ENCODE results near the gene AGAP3. TPM values are rescaled to one million over a fixed set of nuclear protein-coding genes. Genes with fewer than 3 reads are reported as not detected.

The AGAP3 gene
- total RNA-seq, 1 experiment from 2014 or later: 115 TPM

DNA sequence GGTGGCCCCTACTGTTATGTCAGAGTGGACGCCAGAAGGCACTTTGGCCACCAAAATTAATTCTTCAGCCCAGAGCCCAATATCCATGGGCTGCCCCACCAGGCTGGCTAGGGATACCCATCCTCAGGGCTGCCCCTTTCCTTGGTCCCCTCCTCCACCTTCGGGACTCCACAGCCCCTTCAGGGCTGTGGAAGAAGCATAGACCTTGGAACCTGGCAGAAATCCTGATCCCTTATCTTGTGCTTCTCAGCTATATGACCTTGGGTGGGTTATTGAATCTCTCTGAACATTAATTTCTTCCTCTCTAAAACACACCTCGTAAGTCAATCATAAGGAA lies 2.5 kb upstream of the AGAP3 start:
- Histone ChIP-seq H3K4me3 (ENCODE audit: low read depth, low read length, poor library complexity, severe bottlenecking) (peak overlapping the region; percentile 99), H3K27ac (ENCODE audit: low read depth, low read length, poor library complexity, severe bottlenecking) (no peak overlapping the region), H3K36me3 (ENCODE audit: insufficient read depth, low read length, poor library complexity, severe bottlenecking) (peaks cover 4% of the 10 kb centered on the region), H3K9me3 (ENCODE audit: low read depth, low read length, poor library complexity, severe bottlenecking) (no peaks in the 10 kb centered on the region), H3K4me1 (ENCODE audit: insufficient read depth, low read length, poor library complexity, severe bottlenecking) (peaks cover 52% of the 10 kb centered on the region), H3K27me3 (replicated peaks; ENCODE audit: insufficient read depth, low read depth, low read length, poor library complexity) (no peaks in the 10 kb centered on the region)
- POLR2A ChIA-PET (ENCODE audit: low non-redundant PET): no interaction called here
- BruUV-seq (replicated peaks): no TSS peak
- no peak for DNase-seq (ENCODE audit: low spot score)
- intact Hi-C loops (cut with micrococcal nuclease; ENCODE audit: unreplicated experiment): no loop called here
- TF ChIP-seq, protein P1, sequence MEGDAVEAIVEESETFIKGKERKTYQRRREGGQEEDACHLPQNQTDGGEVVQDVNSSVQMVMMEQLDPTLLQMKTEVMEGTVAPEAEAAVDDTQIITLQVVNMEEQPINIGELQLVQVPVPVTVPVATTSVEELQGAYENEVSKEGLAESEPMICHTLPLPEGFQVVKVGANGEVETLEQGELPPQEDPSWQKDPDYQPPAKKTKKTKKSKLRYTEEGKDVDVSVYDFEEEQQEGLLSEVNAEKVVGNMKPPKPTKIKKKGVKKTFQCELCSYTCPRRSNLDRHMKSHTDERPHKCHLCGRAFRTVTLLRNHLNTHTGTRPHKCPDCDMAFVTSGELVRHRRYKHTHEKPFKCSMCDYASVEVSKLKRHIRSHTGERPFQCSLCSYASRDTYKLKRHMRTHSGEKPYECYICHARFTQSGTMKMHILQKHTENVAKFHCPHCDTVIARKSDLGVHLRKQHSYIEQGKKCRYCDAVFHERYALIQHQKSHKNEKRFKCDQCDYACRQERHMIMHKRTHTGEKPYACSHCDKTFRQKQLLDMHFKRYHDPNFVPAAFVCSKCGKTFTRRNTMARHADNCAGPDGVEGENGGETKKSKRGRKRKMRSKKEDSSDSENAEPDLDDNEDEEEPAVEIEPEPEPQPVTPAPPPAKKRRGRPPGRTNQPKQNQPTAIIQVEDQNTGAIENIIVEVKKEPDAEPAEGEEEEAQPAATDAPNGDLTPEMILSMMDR (conservative IDR thresholded peaks at IDR 0.05; ENCODE audit: low read depth, low read length): no peak
- TF ChIP-seq EZH2 (IDR thresholded peaks at IDR 0.05; ENCODE audit: borderline replicate concordance, low read depth, low read length, poor library complexity, severe bottlenecking): no peak
- CTCF ChIA-PET: no interaction called here

DNA sequence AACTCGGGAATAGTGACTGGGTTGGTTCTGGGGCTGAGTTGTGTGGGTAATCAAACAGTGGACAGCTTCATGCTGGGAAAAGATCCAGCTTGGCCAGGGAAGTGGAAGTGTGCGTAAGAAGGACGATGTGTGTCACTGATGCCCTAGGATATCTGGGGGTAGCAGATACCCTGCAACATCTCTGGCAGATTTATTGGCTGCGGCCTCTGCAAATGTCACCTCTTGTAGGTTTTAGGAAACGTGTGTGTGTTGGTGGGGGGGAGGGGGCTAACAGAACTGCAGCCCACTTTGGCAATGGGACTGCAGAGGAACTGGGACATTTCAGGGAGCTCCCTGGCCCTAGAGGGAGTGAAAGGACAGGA lies 965 bp upstream of the AGAP3 start:
- ChIA-PET POLR2A (ENCODE audit: low non-redundant PET) (no interaction called here), CTCF (interaction anchor here (0.7 kb wide), 2 partner anchors 29 to 159 kb away, joined by 4 to 6 read pairs; no protein-coding TSS in a partner anchor)
- H3K36me3 ChIP-seq (ENCODE audit: insufficient read depth, low read length, poor library complexity, severe bottlenecking): peaks cover 13% of the 10 kb centered on the region
- H3K27me3 ChIP-seq (replicated peaks; ENCODE audit: insufficient read depth, low read depth, low read length, poor library complexity): no peaks in the 10 kb centered on the region
- intact Hi-C loops (cut with micrococcal nuclease; ENCODE audit: unreplicated experiment): no loop called here
- peak overlapping the region; percentile 95 for H3K4me3 ChIP-seq (ENCODE audit: low read depth, low read length, poor library complexity, severe bottlenecking)
- BruUV-seq (replicated peaks): no TSS peak
- TF ChIP-seq EZH2 (IDR thresholded peaks at IDR 0.05; ENCODE audit: borderline replicate concordance, low read depth, low read length, poor library complexity, severe bottlenecking): no peak
- TF ChIP-seq, protein P1 (conservative IDR thresholded peaks at IDR 0.05; ENCODE audit: low read depth, low read length): no peak
- H3K4me1 ChIP-seq (ENCODE audit: insufficient read depth, low read length, poor library complexity, severe bottlenecking): peaks cover 44% of the 10 kb centered on the region
- DNase-seq (ENCODE audit: low spot score): no peak
- no peaks in the 10 kb centered on the region for H3K9me3 ChIP-seq (ENCODE audit: low read depth, low read length, poor library complexity, severe bottlenecking)
- no peak overlapping the region for H3K27ac ChIP-seq (ENCODE audit: low read depth, low read length, poor library complexity, severe bottlenecking)

DNA sequence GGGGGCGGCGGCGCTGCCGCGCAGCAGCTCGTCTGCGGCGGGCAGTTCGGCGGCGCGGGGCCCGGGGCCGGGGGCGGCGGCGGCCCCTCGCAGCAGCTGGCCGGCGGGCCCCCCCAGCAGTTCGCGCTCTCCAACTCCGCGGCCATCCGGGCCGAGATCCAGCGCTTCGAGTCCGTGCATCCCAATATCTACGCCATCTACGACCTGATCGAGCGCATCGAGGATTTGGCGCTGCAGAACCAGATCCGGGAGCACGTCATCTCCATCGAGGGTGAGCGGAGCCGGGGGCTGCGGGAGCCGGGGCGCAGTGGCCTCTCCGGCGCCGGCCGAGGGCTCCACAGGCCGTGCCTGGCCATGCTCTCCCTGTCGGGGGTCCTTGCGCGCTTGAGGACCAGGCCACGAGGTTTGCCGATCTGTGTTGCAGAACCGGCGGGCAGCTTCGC lies 548 bp downstream of the AGAP3 start:
- ChIA-PET CTCF (no interaction called here), POLR2A (ENCODE audit: low non-redundant PET) (no interaction called here)
- Histone ChIP-seq H3K36me3 (ENCODE audit: insufficient read depth, low read length, poor library complexity, severe bottlenecking) (peaks cover 13% of the 10 kb centered on the region), H3K27ac (ENCODE audit: low read depth, low read length, poor library complexity, severe bottlenecking) (peak overlapping the region; percentile 92), H3K4me3 (ENCODE audit: low read depth, low read length, poor library complexity, severe bottlenecking) (peak overlapping the region; percentile 95), H3K9me3 (ENCODE audit: low read depth, low read length, poor library complexity, severe bottlenecking) (no peaks in the 10 kb centered on the region), H3K27me3 (replicated peaks; ENCODE audit: insufficient read depth, low read depth, low read length, poor library complexity) (no peaks in the 10 kb centered on the region), H3K4me1 (ENCODE audit: insufficient read depth, low read length, poor library complexity, severe bottlenecking) (peaks cover 35% of the 10 kb centered on the region)
- intact Hi-C loops (cut with micrococcal nuclease; ENCODE audit: unreplicated experiment): no loop called here
- TF ChIP-seq, protein P1 (conservative IDR thresholded peaks at IDR 0.05; ENCODE audit: low read depth, low read length): no peak
- TF ChIP-seq EZH2 (IDR thresholded peaks at IDR 0.05; ENCODE audit: borderline replicate concordance, low read depth, low read length, poor library complexity, severe bottlenecking): no peak
- DNase-seq (ENCODE audit: low spot score): peak; percentile 55
- no TSS peak for BruUV-seq (replicated peaks)
